Adrenal gland (tissue), 12 donors: ENCODE measurements around the gene EMID1. TPM values are rescaled to one million over a fixed set of nuclear protein-coding genes. Genes with fewer than 3 reads are reported as not detected.

Experiments used
- DNase-seq, 7 donors: peaks; one replicate each; pipeline ENCODE4 v3.0.0-alpha.2; 2019 to 2020
- H3K27ac ChIP-seq, 5 donors: fragments of 200-600 bp; sonication (generic) in 4 of 5; 1 replicate in 3 of 5; 2 replicates in 2 of 5; pipeline versions ENCODE4 v1.5.1 to v1.8.0; 2016 to 2020; ENCODE audit warnings: mild to moderate bottlenecking in 1 of 5
- H3K27me3 ChIP-seq: fragments of 200-600 bp; 2 replicates; pipeline ENCODE4 v1.8.0; 2021
- H3K36me3 ChIP-seq, 2 donors: fragments of 200-600 bp; replicated peaks in 1 of 2; 1 replicate in 1 of 2; 2 replicates in 1 of 2; pipeline versions ENCODE4 v1.5.1 to v1.8.0; 2018 to 2022
- H3K4me1 ChIP-seq, 2 donors: fragments of 200-600 bp; replicated peaks in 1 of 2; 1 replicate in 1 of 2; 2 replicates in 1 of 2; pipeline versions ENCODE4 v1.5.1 to v1.8.0; 2018 to 2021
- H3K4me3 ChIP-seq, 4 donors: fragments of 200-600 bp; sonication (generic) in 3 of 4; one replicate each; pipeline ENCODE4 v1.5.1; 2016 to 2018
- H3K9me3 ChIP-seq, 3 donors: fragments of 200-600 bp; sonication (generic) in 1 of 3; replicated peaks in 1 of 3; 1 replicate in 2 of 3; 2 replicates in 1 of 3; pipeline versions ENCODE4 v1.5.1 to v1.8.0; 2016 to 2021
- CTCF ChIP-seq, 6 experiments: fragments of 450-650 bp in 4 of 6; fragments of 200-600 bp in 2 of 6; sonication (generic) in 1 of 6; IDR thresholded peaks; 1 replicate in 5 of 6; 2 replicates in 1 of 6; pipeline versions ENCODE4 v1.5.1 to v1.8.0; 2016 to 2021; ENCODE audit warnings: antibody characterized with exemption in 6 of 6, mild to moderate bottlenecking in 2 of 6, moderate library complexity in 1 of 6
- POLR2A ChIP-seq, 2 donors: fragments of 450-650 bp; IDR thresholded peaks; one replicate each; pipeline ENCODE4 v1.6.1; 2017; ENCODE audit warnings: antibody characterized with exemption in 2 of 2, mild to moderate bottlenecking in 2 of 2, moderate library complexity in 1 of 2
- WGBS, 4 donors: extraction: QIAGEN DNeasy Blood & Tissue Kit in 2 of 4; methylation state at CpG; one replicate each; pipeline versions ENCODE4 v1.1.5 to v1.1.7; 2013 to 2017; 5-methylcytosine and 5-hydroxymethylcytosine counted together
- intact Hi-C, 2 donors: fragments of 100-400 bp; cut with DNase I; formaldehyde crosslinking; loops; one replicate each; pipeline versions ENCODE4 v1.14.1 to v1.15.0; 2022 to 2023
- polyA plus RNA-seq, 3 donors: library from polyadenylated mRNA; stranded (reverse); fragments of 200-250 nt in 2 of 3; fragments of 350-450 nt in 1 of 3; fragmentation: Illumina TruSeq in 1 of 3; extraction: RNeasy Lipid Tissue Mini Kit (QIAGEN cat#74804) in 1 of 3; gene quantifications; one replicate each; pipeline ENCODE4 v1.2.3, GENCODE V29; 2013 to 2014
- total RNA-seq, 9 donors: library from RNA; depleted of rRNA in 4 of 9; stranded (reverse); fragments of >200 nt in 4 of 9; fragments of 120-200 nt in 1 of 9; fragmentation: NEBNext Ultra II Directional in 1 of 9; extraction: Animal tissue kit (Norgen Biotek cat#: 25700) in 1 of 9; gene quantifications; one replicate each; pipeline versions ENCODE4 v1.1.0 to v1.2.4, GENCODE V29; 2013 to 2023
- donor health status: healthy with polysubstance abuse.
- donor health status: Bipolar disorder and iron deficiency.
- donor health status: DM: yes; HTN: yes; CAD: no.
- donor health status: DM: no; HTN: no; CAD: no.
- donor health status: DM: no; HTN: no; CAD: no.
- donor health status: DM: yes; HTN: yes; CAD: no.

EMID1 gene
- total and polyA plus RNA-seq, 12 donors = 2.5 to 70.9 (median 38.7) TPM

- intact Hi-C loops = loop anchor here (10.0 kb wide), 2 partner anchors 83 to 303 kb away; partner anchors contain the start of gene KREMEN1 (in 1 of the 2)
- TF ChIP-seq CTCF (IDR thresholded peaks at IDR 0.05) (no peak), POLR2A (IDR thresholded peaks at IDR 0.05) (no peak)
- Histone ChIP-seq H3K36me3 (no peaks in the 10 kb centered on the region), H3K27ac (no peak overlapping the region), H3K27me3 (no peaks in the 10 kb centered on the region), H3K4me1 (peaks cover 5 to 8% of the 10 kb centered on the region in 2 donors), H3K4me3 (no peak overlapping the region), H3K9me3 (no peaks in the 10 kb centered on the region)
- DNase-seq = no peak
- WGBS, 4 donors = 85 to 96% (median 91%) methylated on average over 11 of the region's 11 CpGs
Measured at GRCh38 chr22:29157759-29158535, 47.7 kb upstream of the EMID1 start.

GRCh38 chr22:29158546-29158945, 47.1 kb upstream of the EMID1 start:
- peaks cover 5 to 6% of the 10 kb centered on the region in 2 donors for H3K4me1 ChIP-seq
- H3K27me3 ChIP-seq = no peaks in the 10 kb centered on the region
- no peaks in the 10 kb centered on the region for H3K9me3 ChIP-seq
- H3K27ac ChIP-seq = no peak overlapping the region
- DNase-seq = no peak
- WGBS, 4 donors = 89 to 94% (median 91%) methylated on average over 5 of the region's 5 CpGs
- intact Hi-C loops = loop anchor here (10.0 kb wide), 2 partner anchors 84 to 304 kb away; partner anchors contain the start of gene KREMEN1 (in 1 of the 2)
- TF ChIP-seq CTCF (IDR thresholded peaks at IDR 0.05) (no peak), POLR2A (IDR thresholded peaks at IDR 0.05) (no peak)
- no peak overlapping the region for H3K4me3 ChIP-seq
- no peaks in the 10 kb centered on the region for H3K36me3 ChIP-seq

- H3K27ac ChIP-seq = no peak overlapping the region
- TF ChIP-seq POLR2A (IDR thresholded peaks at IDR 0.05) (no peak), CTCF (IDR thresholded peaks at IDR 0.05) (no peak)
- intact Hi-C loops = no loop called here
- no peaks in the 10 kb centered on the region for H3K4me1 ChIP-seq
- no peaks in the 10 kb centered on the region for H3K9me3 ChIP-seq
- no peak overlapping the region for H3K4me3 ChIP-seq
- 89 to 93% (median 91%) methylated on average over 13 of the region's 13 CpGs for WGBS, 4 donors
- DNase-seq = no peak
- H3K27me3 ChIP-seq = no peaks in the 10 kb centered on the region
- H3K36me3 ChIP-seq = no peaks in the 10 kb centered on the region
Measured at GRCh38 chr22:29163808-29164207, 41.9 kb upstream of the EMID1 start.

- H3K4me1 ChIP-seq = no peaks in the 10 kb centered on the region
- no peaks in the 10 kb centered on the region for H3K36me3 ChIP-seq
- H3K27me3 ChIP-seq = no peaks in the 10 kb centered on the region
- no peaks in the 10 kb centered on the region for H3K9me3 ChIP-seq
- TF ChIP-seq POLR2A (IDR thresholded peaks at IDR 0.05) (no peak), CTCF (IDR thresholded peaks at IDR 0.05) (no peak)
- 73 to 88% (median 81%) methylated on average over 4 to 11 of the region's 11 CpGs for WGBS, 4 donors
- no peak overlapping the region for H3K27ac ChIP-seq
- no peak for DNase-seq
- intact Hi-C loops = no loop called here
- no peak overlapping the region for H3K4me3 ChIP-seq
Measured at GRCh38 chr22:29165321-29166060, 40.2 kb upstream of the EMID1 start.
